Measurements from ENCODE around the gene NPPB. TPM values are rescaled to one million over a fixed set of nuclear protein-coding genes. Genes with fewer than 3 reads are reported as not detected.

NPPB gene
- total and polyA plus RNA-seq, 2 of the 8 experiments (the other 6 are each of a cell fraction or from before 2014, with no cell fraction given): 0.36 to 0.91 TPM

- no peak for TF ChIP-seq E2F6 (IDR thresholded peaks at IDR 0.05)
Measured at GRCh38 chr1:11880911-11881748, 22.4 kb upstream of the NPPB start (continued).

Data from H1 (cell line).